Neural cell (in vitro differentiated cells): ENCODE measurements around the gene ME2. TPM values are rescaled to one million over a fixed set of nuclear protein-coding genes. Genes with fewer than 3 reads are reported as not detected.

Experiments used
- H2AFZ ChIP-seq: fragments of 200-600, 300-800 bp; sonication (generic), shearing (Covaris generic); 2 replicates; pipeline ENCODE4 v1.6.0; 2014; ENCODE audit warnings: low read depth, mild to moderate bottlenecking, antibody characterized with exemption, low read length, moderate library complexity
- H3F3A ChIP-seq: fragments of 200-600 bp; shearing (Covaris generic); 2 replicates; pipeline ENCODE4 v1.6.1; 2016; ENCODE audit warnings: mild to moderate bottlenecking, moderate library complexity, mixed read lengths, antibody characterized with exemption, low read length; ENCODE audit not compliant: insufficient read depth, poor library complexity, severe bottlenecking
- H3K27ac ChIP-seq: fragments of 200-600, 300-800 bp; sonication (generic), shearing (Covaris generic); 2 replicates; pipeline ENCODE4 v1.5.1; 2014; ENCODE audit warnings: mild to moderate bottlenecking, low read length, moderate library complexity
- H3K27me3 ChIP-seq: fragments of 300-800, 200-600 bp; sonication (generic), shearing (Covaris generic); 2 replicates; pipeline ENCODE4 v1.6.0; 2014; ENCODE audit warnings: mild to moderate bottlenecking, low read depth, low read length, moderate library complexity; ENCODE audit not compliant: insufficient read depth
- H3K36me3 ChIP-seq: fragments of 300-800, 200-600 bp; sonication (generic), shearing (Covaris generic); 2 replicates; pipeline ENCODE4 v1.5.1; 2014; ENCODE audit warnings: mild to moderate bottlenecking, antibody characterized with exemption, low read length, moderate library complexity; ENCODE audit not compliant: insufficient read depth
- H3K4me2 ChIP-seq: fragments of 300-800, 200-600 bp; sonication (generic), shearing (Covaris generic); 2 replicates; pipeline ENCODE4 v1.6.0; 2014; ENCODE audit warnings: mild to moderate bottlenecking, low read length
- H3K4me3 ChIP-seq: fragments of 300-800, 200-600 bp; sonication (generic), shearing (Covaris generic); 2 replicates; pipeline ENCODE4 v1.5.1; 2014; ENCODE audit warnings: mild to moderate bottlenecking, low read length, moderate library complexity
- H3K79me2 ChIP-seq: fragments of 200-600 bp; shearing (Covaris generic); replicated peaks from 2 replicates; pipeline ENCODE4 v1.6.0; 2014; ENCODE audit warnings: mild to moderate bottlenecking, low read length, moderate library complexity; ENCODE audit not compliant: insufficient read depth
- H3K9ac ChIP-seq: fragments of 300-800, 200-600 bp; sonication (generic), shearing (Covaris generic); 2 replicates; pipeline ENCODE4 v1.6.1; 2016; ENCODE audit warnings: mild to moderate bottlenecking, low read length, mixed read lengths
- H3K9me2 ChIP-seq: fragments of 200-600 bp; shearing (Covaris generic); 2 replicates; pipeline ENCODE4 v1.6.1; 2016; ENCODE audit warnings: mild to moderate bottlenecking, low read length, mixed read lengths; ENCODE audit not compliant: insufficient read depth
- H3K9me3 ChIP-seq: fragments of 200-600, 300-800 bp; sonication (generic), shearing (Covaris generic); 2 replicates; pipeline ENCODE4 v1.6.1; 2016; ENCODE audit warnings: mild to moderate bottlenecking, mixed run types, low read length, moderate library complexity, mixed read lengths
- H4K20me1 ChIP-seq: fragments of 200-600 bp; shearing (Covaris generic); 2 replicates; pipeline ENCODE4 v1.6.1; 2016; ENCODE audit warnings: mild to moderate bottlenecking, mixed run types; ENCODE audit not compliant: insufficient read depth
- CTCF ChIP-seq: fragments of 450-650 bp; IDR thresholded peaks from 2 replicates; pipeline ENCODE4 v1.5.1; 2014; ENCODE audit warnings: antibody characterized with exemption, mild to moderate bottlenecking, moderate library complexity; ENCODE audit not compliant: poor library complexity, severe bottlenecking
- EP300 ChIP-seq: fragments of 450-650 bp; conservative IDR thresholded peaks from 2 replicates; pipeline ENCODE4 v1.6.1; 2014; ENCODE audit warnings: antibody characterized with exemption, mild to moderate bottlenecking, moderate library complexity; ENCODE audit not compliant: poor library complexity, severe bottlenecking
- EZH2 ChIP-seq: fragments of 200-600, 300-800 bp; shearing (Covaris generic), sonication (generic); IDR thresholded peaks from 2 replicates; pipeline ENCODE4 v1.6.1; 2014; ENCODE audit warnings: antibody characterized with exemption, low read length, borderline replicate concordance, mild to moderate bottlenecking; ENCODE audit not compliant: insufficient read depth, poor library complexity, severe bottlenecking
- MXI1 ChIP-seq: fragments of 450-650 bp; conservative IDR thresholded peaks from 2 replicates; pipeline ENCODE4 v1.6.1; 2014; ENCODE audit warnings: antibody characterized with exemption, mild to moderate bottlenecking; ENCODE audit not compliant: poor library complexity, severe bottlenecking
- POLR2AphosphoS5 ChIP-seq: IDR thresholded peaks from 2 replicates; pipeline ENCODE4 v1.6.1; 2012
- SMC3 ChIP-seq: fragments of 450-650 bp; conservative IDR thresholded peaks from 2 replicates; pipeline ENCODE4 v1.6.1; 2014; ENCODE audit warnings: antibody characterized with exemption, mild to moderate bottlenecking, moderate library complexity; ENCODE audit not compliant: poor library complexity
- TAF1 ChIP-seq: IDR thresholded peaks from 2 replicates; pipeline ENCODE4 v1.6.1; 2012; ENCODE audit warnings: low read depth
- polyA plus RNA-seq: library from polyadenylated mRNA; depleted of rRNA; stranded (reverse); fragments of >200 nt; gene quantifications from 2 replicates; pipeline ENCODE4 v1.2.3, GENCODE V29; 2014
- TF ChIP-seq, protein P1 (sequence below): IDR thresholded peaks from 2 replicates; pipeline ENCODE4 v1.6.1; 2012; ENCODE audit warnings: borderline replicate concordance

The ME2 gene
- polyA plus RNA-seq, 1 donor from 2014 or later, result 76.2 TPM

- Histone ChIP-seq H3K4me3 (no peak overlapping the region), H3K9me2 (no peaks in the 10 kb centered on the region), H3K27me3 (no peaks in the 10 kb centered on the region), H3K9ac (no peak overlapping the region), H3K4me2 (no peak overlapping the region), H3K36me3 (no peaks in the 10 kb centered on the region), H3K9me3 (no peaks in the 10 kb centered on the region), H2AFZ (no peak overlapping the region), H3F3A (no peaks in the 10 kb centered on the region), H3K27ac (no peak overlapping the region), H3K79me2 (no peaks in the 10 kb centered on the region), H4K20me1 (no peaks in the 10 kb centered on the region)
- no peak for TF ChIP-seq POLR2AphosphoS5
- TF ChIP-seq EP300, result no peak
- TF ChIP-seq TAF1, result no peak
- TF ChIP-seq, protein P1, sequence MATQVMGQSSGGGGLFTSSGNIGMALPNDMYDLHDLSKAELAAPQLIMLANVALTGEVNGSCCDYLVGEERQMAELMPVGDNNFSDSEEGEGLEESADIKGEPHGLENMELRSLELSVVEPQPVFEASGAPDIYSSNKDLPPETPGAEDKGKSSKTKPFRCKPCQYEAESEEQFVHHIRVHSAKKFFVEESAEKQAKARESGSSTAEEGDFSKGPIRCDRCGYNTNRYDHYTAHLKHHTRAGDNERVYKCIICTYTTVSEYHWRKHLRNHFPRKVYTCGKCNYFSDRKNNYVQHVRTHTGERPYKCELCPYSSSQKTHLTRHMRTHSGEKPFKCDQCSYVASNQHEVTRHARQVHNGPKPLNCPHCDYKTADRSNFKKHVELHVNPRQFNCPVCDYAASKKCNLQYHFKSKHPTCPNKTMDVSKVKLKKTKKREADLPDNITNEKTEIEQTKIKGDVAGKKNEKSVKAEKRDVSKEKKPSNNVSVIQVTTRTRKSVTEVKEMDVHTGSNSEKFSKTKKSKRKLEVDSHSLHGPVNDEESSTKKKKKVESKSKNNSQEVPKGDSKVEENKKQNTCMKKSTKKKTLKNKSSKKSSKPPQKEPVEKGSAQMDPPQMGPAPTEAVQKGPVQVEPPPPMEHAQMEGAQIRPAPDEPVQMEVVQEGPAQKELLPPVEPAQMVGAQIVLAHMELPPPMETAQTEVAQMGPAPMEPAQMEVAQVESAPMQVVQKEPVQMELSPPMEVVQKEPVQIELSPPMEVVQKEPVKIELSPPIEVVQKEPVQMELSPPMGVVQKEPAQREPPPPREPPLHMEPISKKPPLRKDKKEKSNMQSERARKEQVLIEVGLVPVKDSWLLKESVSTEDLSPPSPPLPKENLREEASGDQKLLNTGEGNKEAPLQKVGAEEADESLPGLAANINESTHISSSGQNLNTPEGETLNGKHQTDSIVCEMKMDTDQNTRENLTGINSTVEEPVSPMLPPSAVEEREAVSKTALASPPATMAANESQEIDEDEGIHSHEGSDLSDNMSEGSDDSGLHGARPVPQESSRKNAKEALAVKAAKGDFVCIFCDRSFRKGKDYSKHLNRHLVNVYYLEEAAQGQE, result no peak
These were observed 8.6 kb upstream of the ME2 start for GRCh38 chr18:50870138-50870845.

DNA sequence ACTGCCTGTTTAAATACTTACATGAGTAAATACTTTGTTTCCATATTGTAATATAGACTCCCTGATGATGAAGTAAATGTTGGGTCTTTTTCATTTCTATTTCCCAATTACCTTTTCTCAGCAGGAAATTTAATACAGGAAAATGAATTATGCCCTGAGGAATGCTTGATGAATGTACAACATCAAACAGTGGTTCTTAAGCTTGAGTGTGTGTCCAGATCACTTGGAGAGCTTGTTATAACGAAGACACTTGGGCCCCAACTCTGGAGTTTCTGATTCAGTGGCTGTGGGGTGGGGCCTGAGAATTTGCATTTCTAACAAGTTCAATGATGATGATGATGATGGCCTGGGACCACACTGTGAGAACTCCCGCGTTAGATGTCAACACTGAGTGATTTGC is 7.1 kb upstream of the ME2 start:
- Histone ChIP-seq H2AFZ (no peak overlapping the region), H3K9me3 (no peaks in the 10 kb centered on the region), H3F3A (no peaks in the 10 kb centered on the region), H4K20me1 (no peaks in the 10 kb centered on the region), H3K27ac (no peak overlapping the region), H3K4me3 (no peak overlapping the region), H3K27me3 (no peaks in the 10 kb centered on the region), H3K9ac (no peak overlapping the region), H3K9me2 (no peaks in the 10 kb centered on the region), H3K79me2 (no peaks in the 10 kb centered on the region), H3K36me3 (no peaks in the 10 kb centered on the region), H3K4me2 (no peak overlapping the region)
- TF ChIP-seq SMC3, result no peak

GRCh38 chr18:50875966-50876536 is 2.9 kb upstream of the ME2 start:
- TF ChIP-seq TAF1 (no peak), SMC3 (no peak), CTCF (no peak), EP300 (no peak), EZH2 (no peak), MXI1 (no peak), POLR2AphosphoS5 (no peak)
- TF ChIP-seq, protein P1, result no peak
- no peaks in the 10 kb centered on the region for H3K27me3 ChIP-seq
- peaks cover 4% of the 10 kb centered on the region for H3F3A ChIP-seq
- H3K4me3 ChIP-seq, result no peak overlapping the region
- no peak overlapping the region for H2AFZ ChIP-seq
- no peak overlapping the region for H3K27ac ChIP-seq
- no peaks in the 10 kb centered on the region for H3K9me2 ChIP-seq
- no peak overlapping the region for H3K9ac ChIP-seq
- H3K79me2 ChIP-seq, result peaks cover 14% of the 10 kb centered on the region
- no peaks in the 10 kb centered on the region for H4K20me1 ChIP-seq
- no peaks in the 10 kb centered on the region for H3K9me3 ChIP-seq
- no peaks in the 10 kb centered on the region for H3K36me3 ChIP-seq
- no peak overlapping the region for H3K4me2 ChIP-seq
